Astrocyte (in vitro differentiated cells and primary cell): ENCODE data around the gene RAET1L. TPM values are rescaled to one million over a fixed set of nuclear protein-coding genes. Genes with fewer than 3 reads are reported as not detected.

ENCODE experiments used
- DNase-seq: peaks from one replicate; pipeline ENCODE4 v3.0.0-alpha.2; 2010; ENCODE audit warnings: low read depth
- FAIRE-seq: peaks from 2 replicates; lab custom pipeline; 2011; peaks lifted over from hg19 to GRCh38; lab: Jason Lieb, UNC
- H2AFZ ChIP-seq: 2 replicates; pipeline ENCODE4 v1.6.0; 2012; ENCODE audit warnings: low read depth, low read length, inconsistent platforms
- H3K27ac ChIP-seq: 2 replicates; pipeline ENCODE4 v1.5.1; 2011; ENCODE audit warnings: low read depth, low read length, inconsistent platforms
- H3K27me3 ChIP-seq: 2 replicates; pipeline ENCODE4 v1.6.0; 2011; ENCODE audit warnings: low read length, inconsistent platforms; ENCODE audit not compliant: insufficient read depth
- H3K36me3 ChIP-seq: 2 replicates; pipeline ENCODE4 v1.5.1; 2011; ENCODE audit warnings: low read length, inconsistent platforms; ENCODE audit not compliant: insufficient read depth
- H3K4me1 ChIP-seq: 2 replicates; pipeline ENCODE4 v1.5.1; 2011; ENCODE audit warnings: low read length, inconsistent platforms; ENCODE audit not compliant: insufficient read depth
- H3K4me2 ChIP-seq: 2 replicates; pipeline ENCODE4 v1.6.0; 2012; ENCODE audit warnings: low read length, inconsistent platforms
- H3K4me3 ChIP-seq: 2 replicates; pipeline ENCODE4 v1.5.1; 2011; ENCODE audit warnings: low read depth, mild to moderate bottlenecking, low read length, inconsistent platforms; ENCODE audit not compliant: insufficient read depth
- H3K79me2 ChIP-seq: 2 replicates; pipeline ENCODE4 v1.6.0; 2012; ENCODE audit warnings: mild to moderate bottlenecking, low read length, inconsistent platforms; ENCODE audit not compliant: insufficient read depth
- H3K9ac ChIP-seq: 2 replicates; pipeline ENCODE4 v1.6.0; 2012; ENCODE audit warnings: mild to moderate bottlenecking, low read length, inconsistent platforms
- H3K9me3 ChIP-seq: 2 replicates; pipeline ENCODE4 v1.5.1; 2012; ENCODE audit warnings: low read depth, mild to moderate bottlenecking, low read length, inconsistent platforms; ENCODE audit not compliant: insufficient read depth
- H4K20me1 ChIP-seq: 2 replicates; pipeline ENCODE4 v1.6.0; 2012; ENCODE audit warnings: low read length, inconsistent platforms; ENCODE audit not compliant: insufficient read depth
- H3K27ac Mint-ChIP-seq: one replicate; pipeline ENCODE4 v1.8.0; 2021; ENCODE audit warnings: mild to moderate bottlenecking, mixed read lengths; ENCODE audit not compliant: unreplicated experiment
- H3K27me3 Mint-ChIP-seq: one replicate; pipeline ENCODE4 v1.8.0; 2021; ENCODE audit warnings: low read depth, mixed read lengths; ENCODE audit not compliant: unreplicated experiment
- H3K36me3 Mint-ChIP-seq: one replicate; pipeline ENCODE4 v1.8.0; 2021; ENCODE audit warnings: low read depth, mixed read lengths; ENCODE audit not compliant: unreplicated experiment
- H3K4me1 Mint-ChIP-seq: one replicate; pipeline ENCODE4 v1.8.0; 2021; ENCODE audit warnings: low read depth, mixed read lengths; ENCODE audit not compliant: unreplicated experiment
- H3K4me3 Mint-ChIP-seq: one replicate; pipeline ENCODE4 v1.8.0; 2021; ENCODE audit warnings: mild to moderate bottlenecking, moderate library complexity, mixed read lengths; ENCODE audit not compliant: unreplicated experiment
- H3K9me3 Mint-ChIP-seq: one replicate; pipeline ENCODE4 v1.8.0; 2021; ENCODE audit warnings: mild to moderate bottlenecking, mixed read lengths; ENCODE audit not compliant: unreplicated experiment
- EZH2 ChIP-seq: IDR thresholded peaks from 2 replicates; pipeline ENCODE4 v1.6.1; 2012; ENCODE audit warnings: mild to moderate bottlenecking, low read length, inconsistent platforms; ENCODE audit not compliant: insufficient read depth
- total RNA-seq: library from RNA; stranded (reverse); gene quantifications from 2 replicates; pipeline ENCODE4 v1.2.1, GENCODE V29; 2021
- TF ChIP-seq, protein P1 (sequence below): IDR thresholded peaks from 2 replicates; pipeline ENCODE4 v1.5.1; 2011; ENCODE audit warnings: low read depth, mild to moderate bottlenecking, inconsistent platforms, low read length, moderate library complexity; ENCODE audit not compliant: insufficient read depth

The RAET1L gene
- total RNA-seq, 1 donor from 2014 or later = not detected

- H3K27me3 ChIP-seq = peaks cover 7% of the 10 kb centered on the region
- H3K36me3 Mint-ChIP-seq = peaks cover 22% of the 10 kb centered on the region
- TF ChIP-seq, protein P1, sequence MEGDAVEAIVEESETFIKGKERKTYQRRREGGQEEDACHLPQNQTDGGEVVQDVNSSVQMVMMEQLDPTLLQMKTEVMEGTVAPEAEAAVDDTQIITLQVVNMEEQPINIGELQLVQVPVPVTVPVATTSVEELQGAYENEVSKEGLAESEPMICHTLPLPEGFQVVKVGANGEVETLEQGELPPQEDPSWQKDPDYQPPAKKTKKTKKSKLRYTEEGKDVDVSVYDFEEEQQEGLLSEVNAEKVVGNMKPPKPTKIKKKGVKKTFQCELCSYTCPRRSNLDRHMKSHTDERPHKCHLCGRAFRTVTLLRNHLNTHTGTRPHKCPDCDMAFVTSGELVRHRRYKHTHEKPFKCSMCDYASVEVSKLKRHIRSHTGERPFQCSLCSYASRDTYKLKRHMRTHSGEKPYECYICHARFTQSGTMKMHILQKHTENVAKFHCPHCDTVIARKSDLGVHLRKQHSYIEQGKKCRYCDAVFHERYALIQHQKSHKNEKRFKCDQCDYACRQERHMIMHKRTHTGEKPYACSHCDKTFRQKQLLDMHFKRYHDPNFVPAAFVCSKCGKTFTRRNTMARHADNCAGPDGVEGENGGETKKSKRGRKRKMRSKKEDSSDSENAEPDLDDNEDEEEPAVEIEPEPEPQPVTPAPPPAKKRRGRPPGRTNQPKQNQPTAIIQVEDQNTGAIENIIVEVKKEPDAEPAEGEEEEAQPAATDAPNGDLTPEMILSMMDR = no peak
- TF ChIP-seq EZH2 = no peak
- no peak for DNase-seq
- no peak overlapping the region for H3K27ac ChIP-seq
- H3K4me3 Mint-ChIP-seq = no peak overlapping the region
- peaks cover 45% of the 10 kb centered on the region for H3K27me3 Mint-ChIP-seq
- no peak for FAIRE-seq
- H3K4me1 ChIP-seq = no peaks in the 10 kb centered on the region
- no peak overlapping the region for H3K9ac ChIP-seq
- no peak overlapping the region for H3K4me2 ChIP-seq
- H4K20me1 ChIP-seq = no peaks in the 10 kb centered on the region
- no peak overlapping the region for H2AFZ ChIP-seq
- H3K79me2 ChIP-seq = no peaks in the 10 kb centered on the region
- H3K36me3 ChIP-seq = peaks cover 5% of the 10 kb centered on the region
- H3K4me1 Mint-ChIP-seq = no peaks in the 10 kb centered on the region
- no peak overlapping the region for H3K27ac Mint-ChIP-seq
- H3K9me3 ChIP-seq = no peaks in the 10 kb centered on the region
- peaks cover 19% of the 10 kb centered on the region for H3K9me3 Mint-ChIP-seq
- H3K4me3 ChIP-seq = no peak overlapping the region
Measured at GRCh38 chr6:150058986-150059385, 33.7 kb upstream of the RAET1L start.

DNA sequence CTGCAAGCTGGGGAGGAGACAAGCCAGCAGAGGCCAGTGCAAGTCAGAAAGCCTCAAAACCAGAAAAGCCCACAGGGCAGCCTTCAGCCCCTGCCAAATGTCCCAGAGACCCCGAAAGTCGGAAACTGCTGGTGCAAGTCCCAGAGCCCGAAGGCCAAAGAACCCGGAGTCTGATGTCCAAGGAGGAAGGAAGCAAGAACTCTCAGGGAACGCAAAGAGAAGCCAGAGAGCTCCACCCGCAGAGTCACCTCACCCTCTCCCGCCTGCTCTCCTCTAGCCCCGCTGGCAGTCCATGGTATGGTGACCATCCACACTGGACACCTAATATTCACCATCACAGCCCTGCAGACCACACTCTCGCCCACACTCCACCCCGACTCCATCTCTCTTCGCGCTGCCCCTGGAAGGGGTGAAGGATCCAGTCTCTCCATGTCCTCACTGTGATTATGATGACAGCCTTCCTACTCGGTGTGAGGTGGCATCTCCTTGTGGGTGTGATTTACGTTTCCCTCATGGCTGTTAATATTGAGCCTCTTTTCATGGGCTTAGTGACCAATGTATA, 33.0 kb upstream of the RAET1L start:
- Histone ChIP-seq H3K9ac (no peak overlapping the region), H2AFZ (no peak overlapping the region), H3K4me1 (no peaks in the 10 kb centered on the region), H3K79me2 (no peaks in the 10 kb centered on the region), H3K4me2 (no peak overlapping the region), H3K36me3 (peaks cover 5% of the 10 kb centered on the region), H3K27me3 (peaks cover 10% of the 10 kb centered on the region), H3K4me3 (no peak overlapping the region), H3K27ac (no peak overlapping the region), H4K20me1 (no peaks in the 10 kb centered on the region), H3K9me3 (no peaks in the 10 kb centered on the region)
- no peak for TF ChIP-seq EZH2
- TF ChIP-seq, protein P1 = no peak
- H3K36me3 Mint-ChIP-seq = peaks cover 24% of the 10 kb centered on the region
- no peaks in the 10 kb centered on the region for H3K4me1 Mint-ChIP-seq
- FAIRE-seq = no peak
- H3K4me3 Mint-ChIP-seq = no peak overlapping the region
- H3K27me3 Mint-ChIP-seq = peaks cover 50% of the 10 kb centered on the region
- peaks cover 22% of the 10 kb centered on the region for H3K9me3 Mint-ChIP-seq
- DNase-seq = no peak
- no peak overlapping the region for H3K27ac Mint-ChIP-seq

DNA sequence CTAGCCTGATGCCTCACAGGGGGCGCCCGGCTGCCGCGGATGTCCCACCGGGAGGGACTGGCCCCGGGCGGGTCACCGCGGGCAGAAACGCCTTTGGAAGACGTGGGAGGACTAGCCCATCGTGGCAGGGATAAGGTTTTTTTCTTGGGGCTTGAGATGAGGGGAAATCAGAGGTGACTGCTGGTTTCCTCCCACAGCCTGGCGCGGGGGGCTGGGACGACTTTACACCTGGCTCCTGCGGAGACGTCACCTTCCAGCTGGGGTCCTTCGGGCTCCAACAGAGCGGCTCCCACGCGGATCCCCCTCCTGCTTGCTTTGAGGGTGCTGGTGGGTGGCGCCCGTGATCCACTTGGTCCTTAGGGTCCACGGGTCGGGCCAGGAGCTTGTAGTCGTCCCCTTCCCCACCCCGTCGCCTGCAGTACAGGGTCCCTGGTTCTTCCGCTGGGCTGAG, 32.2 kb upstream of the RAET1L start:
- no peak overlapping the region for H2AFZ ChIP-seq
- H3K9me3 Mint-ChIP-seq = peaks cover 25% of the 10 kb centered on the region

More for the DNA sequence above, 32.2 kb upstream of the RAET1L start:
- FAIRE-seq (no peak), DNase-seq (no peak)
- Histone ChIP-seq H3K9ac (no peak overlapping the region), H3K36me3 (peaks cover 5% of the 10 kb centered on the region), H3K27me3 (peaks cover 15% of the 10 kb centered on the region), H4K20me1 (no peaks in the 10 kb centered on the region), H3K4me2 (no peak overlapping the region), H3K27ac (no peak overlapping the region), H3K4me1 (no peaks in the 10 kb centered on the region), H3K9me3 (no peaks in the 10 kb centered on the region), H3K79me2 (no peaks in the 10 kb centered on the region), H3K4me3 (no peak overlapping the region)
- Mint-ChIP-seq H3K4me3 (no peak overlapping the region), H3K27me3 (peaks cover 57% of the 10 kb centered on the region), H3K27ac (no peak overlapping the region), H3K4me1 (no peaks in the 10 kb centered on the region), H3K36me3 (peaks cover 24% of the 10 kb centered on the region)
- no peak for TF ChIP-seq EZH2
- TF ChIP-seq, protein P1 = no peak
